Kidney (tissue), 14 donors: ENCODE measurements around the gene MADD. TPM values are rescaled to one million over a fixed set of nuclear protein-coding genes. Genes with fewer than 3 reads are reported as not detected.
A peak's percentile ranks its signal among the peaks of the same experiment; 100 is the strongest.

ENCODE experiments used
- DNase-seq, 5 donors: peaks; one replicate each; pipeline ENCODE4 v3.0.0-alpha.2; 2013 to 2020
- FAIRE-seq: peaks from 2 replicates; lab custom pipeline; 2012; peaks lifted over from hg19 to GRCh38; lab: Jason Lieb, UNC
- H3K27ac ChIP-seq, 2 donors: one replicate each; pipeline ENCODE4 v1.7.0; 2013; ENCODE audit warnings: low read depth in 2 of 2, low read length in 2 of 2, inconsistent platforms in 1 of 2
- H3K27me3 ChIP-seq: one replicate; pipeline ENCODE4 v1.7.1; 2013; ENCODE audit warnings: low read length, inconsistent platforms; ENCODE audit not compliant: control insufficient read depth, insufficient read depth
- H3K36me3 ChIP-seq, 3 donors: one replicate each; pipeline versions ENCODE4 v1.7.0 to v1.7.1; 2013; ENCODE audit warnings: low read length in 3 of 3, control low read depth in 1 of 3, inconsistent platforms in 1 of 3; ENCODE audit not compliant: insufficient read depth in 3 of 3, control insufficient read depth in 2 of 3
- H3K4me1 ChIP-seq, 3 donors: one replicate each; pipeline versions ENCODE4 v1.7.0 to v1.7.1; 2013; ENCODE audit warnings: low read length in 3 of 3, inconsistent platforms in 1 of 3, low read depth in 1 of 3; ENCODE audit not compliant: control insufficient read depth in 2 of 3, insufficient read depth in 2 of 3
- H3K4me3 ChIP-seq, 3 donors: one replicate each; pipeline versions ENCODE4 v1.7.0 to v1.8.1; 2013; ENCODE audit warnings: low read length in 3 of 3, control low read depth in 1 of 3, inconsistent platforms in 1 of 3
- H3K9ac ChIP-seq, 3 donors: one replicate each; pipeline versions ENCODE4 v1.7.0 to v1.7.1; 2013; ENCODE audit warnings: low read length in 3 of 3, control low read depth in 1 of 3, inconsistent platforms in 1 of 3
- H3K9me3 ChIP-seq, 3 donors: one replicate each; pipeline versions ENCODE4 v1.7.0 to v1.7.1; 2013; ENCODE audit warnings: low read length in 3 of 3, control low read depth in 1 of 3, inconsistent platforms in 1 of 3; ENCODE audit not compliant: control insufficient read depth in 2 of 3, insufficient read depth in 1 of 3
- intact Hi-C: fragments of 100-400 bp; cut with DNase I; formaldehyde crosslinking; loops from one replicate; pipeline ENCODE4 v1.11.1; 2022
- polyA plus RNA-seq: library from polyadenylated mRNA; stranded (reverse); fragments of 350-450 nt; fragmentation: Illumina TruSeq; extraction: RNeasy Lipid Tissue Mini Kit (QIAGEN cat#74804); gene quantifications from one replicate; pipeline ENCODE4 v1.2.3, GENCODE V29; 2014; ENCODE audit warnings: low read depth, low replicate concordance; ENCODE audit not compliant: insufficient read depth
- total RNA-seq: library from RNA; stranded (reverse); fragmentation: NEBNext Ultra II Directional; extraction: Animal tissue kit (Norgen Biotek cat#: 25700); gene quantifications from one replicate; pipeline ENCODE4 v1.2.1, GENCODE V29; 2021
- TF ChIP-seq, protein P1 (sequence below): IDR thresholded peaks from 3 replicates; pipeline ENCODE4 v1.5.1; 2012; ENCODE audit warnings: mild to moderate bottlenecking, moderate library complexity, borderline replicate concordance; ENCODE audit not compliant: insufficient read depth; ENCODE audit errors: extremely low read depth
- donor health status: control.
- donor health status: control.
- donor health status: control.
- donor health status: control.
- donor health status: control.
- donor health status: DM: yes; HTN: yes; CAD: no.
- donor health status: Normal renal cell carcinoma (clear cell type).

Gene MADD
- total and polyA plus RNA-seq, 2 donors from 2014 or later = 19.0 to 39.2 TPM

DNA sequence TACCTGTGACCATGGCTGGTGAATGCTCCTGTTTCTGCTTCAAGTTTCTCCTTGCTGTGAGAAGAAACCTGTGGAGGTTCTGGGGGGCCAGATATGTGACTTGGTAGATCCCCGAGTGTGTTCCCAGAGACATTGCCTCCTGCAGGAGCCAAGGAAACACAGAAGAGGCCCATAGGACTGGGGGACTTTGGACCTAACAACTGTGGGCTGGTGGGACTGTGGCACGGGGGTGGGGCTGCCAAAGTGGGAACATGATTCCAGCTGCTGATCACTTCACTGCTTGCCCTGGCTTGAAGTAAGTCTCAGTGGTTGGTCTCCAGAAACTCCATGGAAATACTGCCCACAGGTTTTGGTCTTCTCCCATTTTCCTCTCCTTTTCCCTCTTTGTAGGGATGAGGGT lies 16.3 kb upstream of the MADD start:
- Histone ChIP-seq H3K4me3 (peak overlapping the region in 1 of 3 donors; percentile 12), H3K4me1 (peaks cover 5 to 31% (median 26%) of the 10 kb centered on the region in 3 donors), H3K27ac (no peak overlapping the region), H3K9ac (no peak overlapping the region), H3K36me3 (no peaks in the 10 kb centered on the region), H3K27me3 (no peaks in the 10 kb centered on the region), H3K9me3 (no peaks in the 10 kb centered on the region)
- intact Hi-C loops = no loop called here
- FAIRE-seq = no peak
- DNase-seq = peak in 2 of 5 donors; percentile 24 to 30
- TF ChIP-seq, protein P1, sequence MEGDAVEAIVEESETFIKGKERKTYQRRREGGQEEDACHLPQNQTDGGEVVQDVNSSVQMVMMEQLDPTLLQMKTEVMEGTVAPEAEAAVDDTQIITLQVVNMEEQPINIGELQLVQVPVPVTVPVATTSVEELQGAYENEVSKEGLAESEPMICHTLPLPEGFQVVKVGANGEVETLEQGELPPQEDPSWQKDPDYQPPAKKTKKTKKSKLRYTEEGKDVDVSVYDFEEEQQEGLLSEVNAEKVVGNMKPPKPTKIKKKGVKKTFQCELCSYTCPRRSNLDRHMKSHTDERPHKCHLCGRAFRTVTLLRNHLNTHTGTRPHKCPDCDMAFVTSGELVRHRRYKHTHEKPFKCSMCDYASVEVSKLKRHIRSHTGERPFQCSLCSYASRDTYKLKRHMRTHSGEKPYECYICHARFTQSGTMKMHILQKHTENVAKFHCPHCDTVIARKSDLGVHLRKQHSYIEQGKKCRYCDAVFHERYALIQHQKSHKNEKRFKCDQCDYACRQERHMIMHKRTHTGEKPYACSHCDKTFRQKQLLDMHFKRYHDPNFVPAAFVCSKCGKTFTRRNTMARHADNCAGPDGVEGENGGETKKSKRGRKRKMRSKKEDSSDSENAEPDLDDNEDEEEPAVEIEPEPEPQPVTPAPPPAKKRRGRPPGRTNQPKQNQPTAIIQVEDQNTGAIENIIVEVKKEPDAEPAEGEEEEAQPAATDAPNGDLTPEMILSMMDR = no peak

DNA sequence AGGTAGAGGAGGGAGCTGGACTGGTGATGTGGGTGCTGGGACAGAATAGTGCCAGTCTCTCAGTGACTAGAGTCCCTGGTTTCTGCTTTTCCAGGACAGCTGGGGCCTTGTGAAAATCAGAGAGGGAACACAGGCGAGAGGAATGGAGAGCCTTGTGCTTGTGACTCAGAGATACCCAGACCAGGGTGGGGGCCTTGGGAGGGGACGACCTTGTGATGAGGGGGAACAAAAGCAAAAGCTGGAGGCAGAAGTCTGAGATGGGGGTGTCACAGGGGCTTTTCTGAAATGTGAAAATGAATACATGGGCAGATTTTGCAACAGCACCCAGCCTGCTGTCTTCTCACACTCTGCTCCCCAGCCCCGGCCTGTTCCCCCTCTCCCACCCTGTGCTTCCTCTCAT lies 15.5 kb upstream of the MADD start:
- no peaks in the 10 kb centered on the region for H3K9me3 ChIP-seq
- intact Hi-C loops = no loop called here
- no peak overlapping the region for H3K9ac ChIP-seq
- H3K27ac ChIP-seq = peak overlapping the region; percentile 51 to 88
- H3K4me1 ChIP-seq = peaks cover 4 to 30% (median 29%) of the 10 kb centered on the region in 3 donors
- DNase-seq = no peak
- FAIRE-seq = no peak
- H3K4me3 ChIP-seq = no peak overlapping the region
- no peaks in the 10 kb centered on the region for H3K27me3 ChIP-seq
- TF ChIP-seq, protein P1 = no peak
- H3K36me3 ChIP-seq = no peaks in the 10 kb centered on the region

DNA sequence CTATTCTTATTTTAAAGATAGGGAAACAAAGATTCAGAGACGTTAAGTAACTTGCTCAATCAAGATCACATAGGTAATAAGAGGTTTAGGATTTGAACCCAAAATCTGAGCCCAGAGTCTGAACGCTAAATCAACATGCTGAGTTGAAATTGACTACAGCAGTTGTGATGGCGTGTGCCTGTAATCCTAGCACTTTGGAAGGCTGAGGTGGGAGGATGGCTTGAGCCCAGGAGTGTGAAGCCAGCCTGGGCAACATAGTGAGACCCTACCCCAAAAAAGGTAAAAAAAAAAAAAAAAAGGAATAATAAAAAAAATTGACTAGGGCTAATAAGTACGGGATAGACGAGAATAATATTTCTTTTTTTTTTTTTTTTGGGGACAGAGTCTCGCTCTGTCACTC lies 13.6 kb upstream of the MADD start:
- Histone ChIP-seq H3K9ac (no peak overlapping the region), H3K9me3 (no peaks in the 10 kb centered on the region), H3K4me1 (peaks cover 3 to 30% (median 27%) of the 10 kb centered on the region in 3 donors), H3K27ac (no peak overlapping the region), H3K4me3 (no peak overlapping the region), H3K27me3 (no peaks in the 10 kb centered on the region), H3K36me3 (no peaks in the 10 kb centered on the region)
- intact Hi-C loops = no loop called here
- FAIRE-seq (no peak), DNase-seq (no peak)
- TF ChIP-seq, protein P1 = no peak

DNA sequence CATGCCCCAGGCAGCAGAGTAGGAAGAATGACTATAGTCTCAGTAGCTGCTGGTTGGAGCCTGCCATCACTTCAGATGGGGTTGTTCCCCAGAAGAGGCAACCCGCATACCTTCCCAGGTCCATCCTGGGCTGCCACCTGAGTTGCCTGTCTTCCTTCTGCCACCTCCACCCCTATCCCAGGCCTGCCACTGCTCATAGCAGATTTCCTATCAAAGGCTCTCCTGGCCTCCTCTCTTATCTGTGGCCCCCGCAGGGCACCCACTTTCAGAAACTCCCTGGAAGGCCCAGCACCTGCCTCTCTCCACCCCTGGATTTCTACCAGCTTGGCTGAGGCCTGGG lies 12.8 kb upstream of the MADD start:
- intact Hi-C loops = no loop called here
- Histone ChIP-seq H3K4me1 (peaks cover 3 to 30% (median 27%) of the 10 kb centered on the region in 3 donors), H3K36me3 (no peaks in the 10 kb centered on the region), H3K27ac (peak overlapping the region; percentile 39 to 80), H3K4me3 (peak overlapping the region in 1 of 3 donors; percentile 65), H3K9me3 (no peaks in the 10 kb centered on the region), H3K9ac (peak overlapping the region in 1 of 3 donors; percentile 56), H3K27me3 (no peaks in the 10 kb centered on the region)
- FAIRE-seq (no peak), DNase-seq (no peak)
- TF ChIP-seq, protein P1 = no peak
